DMS53 treated with DMSO at 0.1 percent for 48 hours (cell line): ENCODE measurements around the gene HSPA9.

Experiments used
- DNase-seq: peaks from one replicate; lab custom pipeline; 2025; ENCODE audit not compliant: unreplicated experiment; lab: John Stamatoyannopoulos, UW

HSPA9 gene

DNA sequence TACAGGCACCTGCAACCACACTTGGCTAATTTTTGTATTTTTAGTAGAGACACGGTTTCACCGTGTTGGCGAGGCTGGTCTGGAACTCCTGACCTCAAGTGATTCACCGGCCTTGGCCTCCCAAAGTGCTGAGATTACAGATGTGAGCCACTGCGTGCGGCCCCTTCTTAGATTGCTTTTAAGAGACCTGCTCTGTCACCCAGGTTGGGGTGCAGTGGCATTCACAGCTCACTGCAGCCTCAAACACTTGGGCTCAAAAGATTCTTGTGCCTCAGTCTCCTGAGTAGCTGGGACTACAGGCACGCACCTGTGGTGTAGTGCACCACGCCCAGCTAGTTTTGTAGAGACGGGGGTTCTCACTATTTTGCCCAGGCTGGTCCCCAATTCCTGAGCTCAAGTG, 11.0 kb downstream of the HSPA9 start:
- DNase-seq: no peak

DNA sequence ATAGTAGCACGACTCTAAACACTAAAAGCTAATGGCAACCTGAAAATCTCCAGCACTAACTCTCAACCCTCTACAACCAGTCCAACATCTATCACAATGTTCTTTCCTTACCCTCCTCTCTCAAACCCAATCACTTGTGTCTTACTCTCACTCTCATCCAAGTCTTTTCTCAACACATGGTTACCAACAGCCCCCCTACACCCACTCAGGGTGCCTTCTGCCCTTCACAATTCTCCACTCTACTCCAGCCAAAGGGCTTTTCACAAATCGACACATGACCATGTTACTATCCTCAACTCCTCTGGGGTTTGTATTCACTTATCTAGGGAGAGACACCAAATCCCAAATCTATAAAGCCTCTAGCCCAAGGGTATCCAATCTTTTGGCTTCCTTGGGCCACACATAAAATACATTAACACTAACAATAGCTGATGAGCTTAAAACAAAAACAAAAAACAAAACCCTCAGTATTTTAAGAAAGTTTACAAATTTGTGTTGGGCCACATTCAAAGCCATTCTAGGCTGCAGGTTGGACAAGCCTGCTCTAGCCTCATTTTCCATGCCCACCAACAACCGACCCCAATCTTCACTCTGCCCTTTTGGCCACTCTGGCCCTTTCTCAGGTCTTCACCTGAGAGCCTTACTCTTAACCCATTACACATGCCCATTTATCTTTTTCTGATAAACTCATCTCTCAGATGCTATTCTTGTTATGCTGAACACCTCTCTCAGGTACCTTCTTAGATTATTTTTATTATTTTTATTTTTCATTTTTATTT, 11.7 kb downstream of the HSPA9 start:
- no peak for DNase-seq

DNA sequence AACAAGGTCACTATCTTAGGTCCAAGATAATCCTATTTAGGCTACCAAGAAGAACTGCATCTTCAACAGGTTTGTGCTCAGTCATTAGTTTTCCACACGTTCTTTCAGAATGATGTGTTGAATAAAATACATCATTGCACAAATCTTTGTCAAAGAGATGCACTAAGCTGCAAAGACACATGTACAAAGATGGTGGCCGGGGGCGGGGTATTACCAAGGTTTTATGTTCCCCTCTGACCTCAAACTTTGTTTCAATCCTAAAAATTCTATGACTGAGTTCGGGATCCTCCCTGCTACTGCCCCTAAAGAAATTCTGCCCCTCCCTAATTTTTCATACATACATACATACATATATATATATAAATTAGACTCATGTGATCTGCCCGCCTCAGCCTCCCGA, 14.2 kb downstream of the HSPA9 start:
- no peak for DNase-seq

GRCh38 chr5:138559937-138560336, 15.3 kb downstream of the HSPA9 start:
- no peak for DNase-seq

DNA sequence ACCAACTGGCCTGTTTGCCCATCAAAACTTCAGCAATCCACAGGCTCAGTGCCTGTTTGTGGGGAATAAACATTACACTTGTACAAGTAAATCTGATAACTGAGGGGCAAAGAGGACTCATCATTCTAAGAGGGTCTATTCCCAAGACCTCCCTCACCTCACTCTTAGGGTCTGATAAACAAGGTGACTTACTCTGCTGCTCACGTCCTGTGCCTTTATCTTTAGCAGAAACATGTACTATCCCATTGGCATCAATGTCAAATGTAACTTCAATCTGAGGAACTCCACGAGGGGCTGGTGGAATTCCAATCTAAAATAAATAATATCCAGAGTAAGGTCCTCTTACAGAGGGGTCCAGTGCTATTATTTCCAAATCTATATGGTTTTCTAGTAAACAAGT, 17.5 kb downstream of the HSPA9 start:
- no peak for DNase-seq

- DNase-seq: no peak
Measured at GRCh38 chr5:138554143-138554542, 21.1 kb downstream of the HSPA9 start.

DNA sequence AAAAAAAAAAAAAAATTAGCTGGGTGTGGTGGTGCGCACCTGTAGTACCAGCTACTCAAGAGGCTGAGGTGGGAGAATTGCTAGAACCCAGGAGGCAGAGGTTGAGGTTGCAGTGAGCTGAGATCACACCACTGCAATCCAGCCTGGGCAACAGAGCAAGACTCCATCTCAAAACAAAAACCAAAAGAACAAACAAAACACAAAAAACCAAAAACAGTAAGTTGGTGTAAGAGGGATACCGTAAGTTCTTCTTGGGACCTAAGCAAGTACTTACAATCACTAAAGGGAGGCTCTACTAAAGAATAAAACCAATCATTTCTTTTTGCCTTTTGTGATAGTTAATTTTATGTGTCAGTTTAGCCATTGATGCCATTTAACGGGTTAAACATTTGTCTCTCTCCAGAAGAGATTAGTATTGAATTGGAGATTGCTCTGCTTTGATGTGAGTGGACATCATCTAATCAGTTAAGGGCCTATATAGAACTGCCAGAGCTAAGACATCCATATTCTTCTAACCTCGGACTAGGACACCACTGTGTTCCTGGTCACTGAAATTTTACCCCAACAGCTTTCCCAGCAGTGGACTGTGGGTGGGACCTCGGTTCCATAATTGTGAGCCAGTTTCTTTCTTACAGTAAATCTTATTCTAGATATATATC, 21.6 kb downstream of the HSPA9 start:
- no peak for DNase-seq

GRCh38 chr5:138552657-138553056, 22.5 kb downstream of the HSPA9 start:
- no peak for DNase-seq

- no peak for DNase-seq
Measured at GRCh38 chr5:138549414-138549813, 25.8 kb downstream of the HSPA9 start.

DNA sequence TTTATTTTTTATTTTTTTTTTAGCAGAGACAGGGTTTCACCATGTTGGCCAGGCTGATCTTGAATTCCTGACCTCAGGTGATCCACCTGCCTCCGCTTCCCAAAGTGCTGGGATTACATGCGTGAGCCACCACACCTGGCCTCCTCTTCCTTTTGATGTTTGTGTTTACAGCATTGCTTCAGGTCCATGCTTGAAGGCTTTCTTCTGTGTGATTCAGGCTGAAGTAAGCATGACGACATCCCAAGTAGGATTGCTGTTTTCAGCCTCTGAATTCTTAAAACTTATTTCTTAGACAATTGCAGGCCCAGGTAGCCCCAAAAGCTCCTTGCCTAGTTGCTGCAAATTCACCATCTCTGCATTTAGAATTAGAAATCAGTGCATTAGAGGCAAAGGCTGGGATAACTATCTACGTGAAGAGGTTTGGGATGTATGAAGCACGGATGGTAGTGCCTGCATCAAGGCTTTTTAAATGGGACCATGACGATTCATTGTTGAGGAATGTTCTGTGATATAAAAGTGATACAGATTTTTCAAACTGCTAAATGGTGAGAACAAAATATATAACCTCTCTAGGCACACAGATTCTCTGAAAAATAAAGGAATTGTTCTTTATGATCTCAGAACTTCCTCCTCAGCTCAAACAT, 29.2 kb downstream of the HSPA9 start:
- no peak for DNase-seq

GRCh38 chr5:138544181-138545134, 30.7 kb downstream of the HSPA9 start:
- DNase-seq: no peak

DNA sequence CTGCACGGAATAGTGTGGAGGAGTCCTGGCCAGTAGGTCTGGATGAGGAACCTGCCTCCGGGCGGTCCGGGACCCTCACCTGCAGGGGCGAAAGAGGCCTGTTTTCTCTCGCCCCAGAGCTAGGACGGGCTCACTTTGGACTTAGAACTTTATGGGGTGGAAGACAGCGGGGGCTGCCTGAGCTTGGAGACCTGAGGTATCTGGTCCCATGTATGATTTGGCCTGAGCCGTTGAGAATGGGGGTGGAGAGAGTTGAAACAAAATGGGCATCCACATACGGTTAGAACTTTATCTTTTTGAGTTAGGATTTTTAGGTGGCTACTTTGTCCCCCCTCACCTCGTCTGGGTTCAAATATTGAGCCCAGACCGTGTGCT, 31.5 kb downstream of the HSPA9 start:
- DNase-seq: no peak

GRCh38 chr5:138542956-138543729, 32.1 kb downstream of the HSPA9 start, which contains the start of gene ETF1:
TSS of gene ETF1 (minus strand) at chr5:138543236. CDS start at chr5:138542918, 318 bp downstream.
- DNase-seq: peak; percentile 98

GRCh38 chr5:138542180-138542955, 32.8 kb downstream of the HSPA9 start:
- no peak for DNase-seq

DNA sequence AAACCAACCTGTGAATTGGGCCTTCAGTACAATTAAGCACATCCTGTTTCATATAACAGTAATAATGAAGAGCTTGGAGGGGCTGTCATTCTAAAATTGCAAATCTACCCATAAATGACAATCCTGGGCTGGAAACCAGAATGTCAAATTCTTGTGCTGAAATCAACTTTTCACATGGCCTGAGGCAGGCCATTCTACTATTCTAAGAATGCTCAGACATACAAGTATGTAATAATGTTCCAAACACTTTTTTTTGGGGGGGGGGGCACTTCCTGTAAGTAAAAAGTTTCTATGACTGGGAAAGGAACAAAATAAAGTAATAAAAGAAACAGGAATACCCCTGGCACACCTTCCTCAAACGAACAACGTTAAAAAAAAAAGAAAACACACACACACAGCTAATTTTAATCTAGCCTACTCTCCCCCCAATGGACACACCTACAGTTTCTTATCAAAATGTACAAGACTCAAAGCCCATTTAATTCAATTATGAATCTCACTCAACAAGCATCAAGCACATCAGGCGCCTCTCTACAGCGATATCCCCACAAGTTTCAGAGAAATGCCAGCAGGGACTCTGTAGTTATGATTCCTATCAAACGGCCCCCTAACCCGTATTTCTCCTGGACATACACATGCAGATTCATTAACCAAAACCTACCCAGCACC, 33.6 kb downstream of the HSPA9 start:
- no peak for DNase-seq

DNA sequence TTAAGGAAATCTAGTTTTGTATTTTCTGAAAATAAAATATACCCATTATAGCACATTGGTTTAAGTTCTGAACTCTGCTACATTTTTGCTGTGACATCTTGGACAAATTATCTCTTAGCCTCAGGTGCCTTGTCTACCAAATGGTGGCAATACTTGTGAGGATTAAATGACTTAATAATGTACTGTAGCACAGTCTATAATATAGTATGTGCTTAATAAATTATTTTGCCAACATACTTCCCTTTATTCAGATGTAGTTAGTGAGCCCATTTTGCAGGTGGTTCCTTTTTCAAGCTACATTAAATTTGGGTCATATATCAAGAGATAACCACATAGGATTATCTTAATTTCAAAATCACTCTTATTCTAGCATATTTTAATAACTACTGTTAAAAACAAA, 35.4 kb downstream of the HSPA9 start:
- no peak for DNase-seq

DNA sequence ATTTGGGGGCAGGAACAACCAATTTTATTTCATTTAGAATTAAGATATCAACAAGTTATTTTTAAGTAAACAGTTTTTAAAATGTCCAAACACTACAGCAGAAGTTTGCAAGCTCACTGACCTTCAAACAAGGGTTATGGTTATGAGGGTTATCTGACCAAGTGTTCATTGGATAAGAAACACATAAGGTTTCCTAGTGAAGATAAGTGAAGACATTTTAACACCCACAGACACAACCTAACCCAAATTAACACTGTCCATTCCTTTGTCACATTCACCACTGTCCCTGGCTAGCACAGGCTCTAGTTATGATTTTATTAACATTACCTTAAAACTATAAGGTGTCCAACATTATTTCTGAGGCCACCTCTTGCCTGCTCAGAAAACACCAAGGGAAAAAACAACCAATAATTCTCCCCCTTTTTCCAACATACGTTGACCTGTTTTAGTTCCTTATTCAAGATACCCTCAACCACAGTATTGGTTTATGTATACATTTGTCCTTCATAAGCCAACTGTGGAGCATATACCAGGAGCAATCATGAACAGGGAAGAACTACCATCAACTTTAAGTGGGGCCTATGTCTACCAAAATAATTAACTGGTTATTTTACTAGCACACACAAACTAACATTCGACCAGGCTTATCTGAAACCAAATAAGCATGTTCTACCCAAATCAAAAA, 36.1 kb downstream of the HSPA9 start:
- no peak for DNase-seq

DNA sequence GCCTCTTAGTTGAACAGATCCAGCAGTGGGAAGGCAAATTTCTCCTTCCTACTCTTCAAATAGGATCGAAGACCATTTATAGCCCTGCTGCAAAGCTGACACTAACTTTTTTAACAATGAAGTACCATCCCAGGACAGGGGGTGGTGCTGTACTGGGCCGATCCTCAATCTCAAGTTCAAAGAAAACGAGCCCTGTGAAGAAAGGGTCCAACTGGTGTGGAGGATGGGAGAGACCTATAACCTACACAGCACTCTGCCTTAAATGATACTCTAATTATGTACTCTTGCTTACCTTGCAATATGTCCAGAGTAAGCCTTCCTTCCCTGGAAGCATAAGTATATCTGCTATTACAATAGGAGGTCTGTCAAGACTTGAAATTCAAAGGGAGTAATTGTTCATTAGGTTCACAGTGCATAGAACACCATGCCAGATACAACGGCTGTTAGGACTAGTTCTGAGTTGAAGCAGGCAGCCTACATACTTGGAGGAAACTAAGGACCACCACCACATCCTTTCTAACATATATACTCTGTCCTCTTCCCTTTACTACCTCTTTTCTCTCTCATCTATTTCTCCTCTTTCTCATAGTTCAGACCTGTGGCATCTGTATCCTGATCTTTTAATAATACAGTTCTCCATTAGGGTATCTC, 38.4 kb downstream of the HSPA9 start:
- no peak for DNase-seq
